NB4 (cell line): ENCODE data around the gene RASGRP3.

ENCODE experiments used
- MYC ChIP-seq: IDR thresholded peaks from 2 replicates; pipeline ENCODE4 v1.6.1; 2011; ENCODE audit warnings: low read depth, low read length
- POLR2A ChIP-seq: IDR thresholded peaks from 2 replicates; pipeline ENCODE4 v1.6.1; 2011; ENCODE audit warnings: mild to moderate bottlenecking; ENCODE audit not compliant: insufficient read length; ENCODE audit errors: extremely low read depth
- TF ChIP-seq, protein P1 (sequence below): IDR thresholded peaks from one replicate; pipeline ENCODE4 v1.5.1; 2012; ENCODE audit warnings: low read depth, low read length

GRCh38 chr2:33595385-33595784 is 118.9 kb downstream of the RASGRP3 start:
- TF ChIP-seq, protein P1, sequence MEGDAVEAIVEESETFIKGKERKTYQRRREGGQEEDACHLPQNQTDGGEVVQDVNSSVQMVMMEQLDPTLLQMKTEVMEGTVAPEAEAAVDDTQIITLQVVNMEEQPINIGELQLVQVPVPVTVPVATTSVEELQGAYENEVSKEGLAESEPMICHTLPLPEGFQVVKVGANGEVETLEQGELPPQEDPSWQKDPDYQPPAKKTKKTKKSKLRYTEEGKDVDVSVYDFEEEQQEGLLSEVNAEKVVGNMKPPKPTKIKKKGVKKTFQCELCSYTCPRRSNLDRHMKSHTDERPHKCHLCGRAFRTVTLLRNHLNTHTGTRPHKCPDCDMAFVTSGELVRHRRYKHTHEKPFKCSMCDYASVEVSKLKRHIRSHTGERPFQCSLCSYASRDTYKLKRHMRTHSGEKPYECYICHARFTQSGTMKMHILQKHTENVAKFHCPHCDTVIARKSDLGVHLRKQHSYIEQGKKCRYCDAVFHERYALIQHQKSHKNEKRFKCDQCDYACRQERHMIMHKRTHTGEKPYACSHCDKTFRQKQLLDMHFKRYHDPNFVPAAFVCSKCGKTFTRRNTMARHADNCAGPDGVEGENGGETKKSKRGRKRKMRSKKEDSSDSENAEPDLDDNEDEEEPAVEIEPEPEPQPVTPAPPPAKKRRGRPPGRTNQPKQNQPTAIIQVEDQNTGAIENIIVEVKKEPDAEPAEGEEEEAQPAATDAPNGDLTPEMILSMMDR = no peak
- TF ChIP-seq MYC (no peak), POLR2A (no peak)
